GM23338 (cell line): ENCODE results near the gene SLC6A12. TPM values are rescaled to one million over a fixed set of nuclear protein-coding genes. Genes with fewer than 3 reads are reported as not detected.
A peak's percentile ranks its signal among the peaks of the same experiment; 100 is the strongest.

Experiments used
- ATAC-seq: fragments of 200-7000 bp; cut with Tn5 transposase; 3 replicates; pipeline ENCODE4 v1.9.1; 2020
- DNase-seq: peaks from one replicate; pipeline ENCODE4 v3.0.0-alpha.2; 2015; ENCODE audit warnings: low spot score
- H2AFZ ChIP-seq: fragments of 200-600 bp; sonication (generic); 2 replicates; pipeline ENCODE4 v1.8.0; 2016; ENCODE audit warnings: antibody characterized with exemption, mild to moderate bottlenecking, moderate library complexity
- H3F3A ChIP-seq: fragments of 200-600 bp; sonication (generic); replicated peaks from 2 replicates; pipeline ENCODE4 v1.8.0; 2017; ENCODE audit warnings: antibody characterized with exemption, mixed run types, low read depth
- H3K27ac ChIP-seq: fragments of 200-600 bp; sonication (generic); 2 replicates; pipeline ENCODE4 v1.6.1; 2016; ENCODE audit warnings: low read depth
- H3K27me3 ChIP-seq: fragments of 200-600 bp; sonication (generic); 2 replicates; pipeline ENCODE4 v1.8.0; 2016; ENCODE audit warnings: mild to moderate bottlenecking, mixed run types, moderate library complexity; ENCODE audit not compliant: insufficient read depth
- H3K36me3 ChIP-seq: fragments of 200-600 bp; sonication (generic); 2 replicates; pipeline ENCODE4 v1.8.0; 2016; ENCODE audit warnings: mild to moderate bottlenecking; ENCODE audit not compliant: insufficient read depth
- H3K4me1 ChIP-seq: fragments of 200-600 bp; sonication (generic); 2 replicates; pipeline ENCODE4 v1.8.0; 2016; ENCODE audit warnings: mild to moderate bottlenecking, moderate library complexity; ENCODE audit not compliant: insufficient read depth
- H3K4me2 ChIP-seq: fragments of 200-600 bp; sonication (generic); 2 replicates; pipeline ENCODE4 v1.7.1; 2017; ENCODE audit warnings: mixed run types
- H3K4me3 ChIP-seq: fragments of 200-600 bp; sonication (generic); 2 replicates; pipeline ENCODE4 v1.6.1; 2016; ENCODE audit warnings: mixed run types
- H3K79me2 ChIP-seq: fragments of 200-600 bp; sonication (generic); replicated peaks from 2 replicates; pipeline ENCODE4 v1.8.0; 2017; ENCODE audit warnings: mild to moderate bottlenecking; ENCODE audit not compliant: insufficient read depth
- H3K9me2 ChIP-seq: fragments of 200-600 bp; sonication (generic); 2 replicates; pipeline ENCODE4 v1.8.0; 2017; ENCODE audit not compliant: insufficient read depth
- H4K20me1 ChIP-seq: fragments of 200-600 bp; sonication (generic); replicated peaks from 2 replicates; pipeline ENCODE4 v1.8.0; 2017; ENCODE audit warnings: mild to moderate bottlenecking; ENCODE audit not compliant: insufficient read depth
- H3K27ac Mint-ChIP-seq: 2 replicates; pipeline ENCODE4 v1.8.0; 2020; ENCODE audit warnings: inconsistent platforms, mild to moderate bottlenecking, moderate library complexity, mixed read lengths
- H3K27me3 Mint-ChIP-seq: 3 replicates; pipeline ENCODE4 v1.8.0; 2022; ENCODE audit warnings: low read depth, mild to moderate bottlenecking, moderate library complexity, mixed read lengths, inconsistent platforms; ENCODE audit not compliant: insufficient read depth, poor library complexity
- H3K36me3 Mint-ChIP-seq: 3 replicates; pipeline ENCODE4 v1.8.0; 2021; ENCODE audit warnings: low read depth, mild to moderate bottlenecking, inconsistent platforms, moderate library complexity, mixed read lengths
- H3K4me1 Mint-ChIP-seq: 3 replicates; pipeline ENCODE4 v1.8.0; 2020; ENCODE audit warnings: mild to moderate bottlenecking, inconsistent platforms, mixed read lengths
- H3K4me3 Mint-ChIP-seq: 3 replicates; pipeline ENCODE4 v1.8.0; 2021; ENCODE audit warnings: moderate library complexity, mild to moderate bottlenecking, inconsistent platforms, mixed read lengths
- H3K9me3 Mint-ChIP-seq: 3 replicates; pipeline ENCODE4 v1.8.0; 2020; ENCODE audit warnings: moderate library complexity, mild to moderate bottlenecking, inconsistent platforms, mixed read lengths
- CREB1 ChIP-seq: fragments of 250-450 bp; sonication (Bioruptor Pico); IDR thresholded peaks from 2 replicates; pipeline ENCODE4 v1.5.0; 2020; ENCODE audit warnings: low read depth, mild to moderate bottlenecking, moderate library complexity
- EZH2 ChIP-seq: fragments of 200-600 bp; sonication (generic); IDR thresholded peaks from one replicate; pipeline ENCODE4 v1.8.0; 2017; ENCODE audit warnings: antibody characterized with exemption, mild to moderate bottlenecking, low read depth; ENCODE audit not compliant: unreplicated experiment
- EZH2phosphoT487 ChIP-seq: fragments of 200-600 bp; sonication (generic); IDR thresholded peaks from one replicate; pipeline ENCODE4 v1.8.1; 2018; ENCODE audit warnings: antibody characterized with exemption; ENCODE audit not compliant: unreplicated experiment
- JUNB ChIP-seq: IDR thresholded peaks from one replicate; pipeline ENCODE4 v1.6.1; 2016; ENCODE audit warnings: antibody characterized with exemption; ENCODE audit not compliant: unreplicated experiment
- NANOG ChIP-seq: IDR thresholded peaks from 2 replicates; pipeline ENCODE4 v1.6.1; 2016; ENCODE audit warnings: antibody characterized with exemption, borderline replicate concordance
- STAT1 ChIP-seq: IDR thresholded peaks from one replicate; pipeline ENCODE4 v1.6.1; 2016; ENCODE audit warnings: antibody characterized with exemption; ENCODE audit not compliant: unreplicated experiment
- polyA plus RNA-seq: library from polyadenylated mRNA; unstranded; fragments of >200 nt; fragmentation: Nextera tagmentation; extraction: Ambion mirVana; gene quantifications from 2 replicates; pipeline ENCODE4 v1.2.1, GENCODE V29; 2016
- total RNA-seq: library from RNA; depleted of rRNA; stranded (reverse); fragments of >200 nt; shearing (Covaris generic); gene quantifications from 2 replicates; pipeline ENCODE4 v1.2.3, GENCODE V29; 2014
- TF ChIP-seq, protein P1 (sequence below), 2 experiments: fragments of 200-600 bp in 1 of 2; sonication (generic) in 1 of 2; conservative IDR thresholded peaks; 2 replicates each; pipeline versions ENCODE4 v1.5.1 to v1.6.1; 2016 to 2017; ENCODE audit warnings: antibody characterized with exemption in 2 of 2, low read depth in 2 of 2, mild to moderate bottlenecking in 2 of 2, moderate library complexity in 1 of 2
- TF ChIP-seq, protein P2 (sequence below): IDR thresholded peaks from one replicate; pipeline ENCODE4 v1.6.1; 2018; ENCODE audit warnings: antibody characterized with exemption; ENCODE audit not compliant: unreplicated experiment
- TF ChIP-seq, protein P3 (sequence below): fragments of 250-450 bp; sonication (Bioruptor Pico); IDR thresholded peaks from 2 replicates; pipeline ENCODE4 v1.5.0; 2020; ENCODE audit warnings: mild to moderate bottlenecking, moderate library complexity

SLC6A12 gene
- total and polyA plus RNA-seq, 2 experiments from 2014 or later = 0.56 TPM; not detected in 1

DNA sequence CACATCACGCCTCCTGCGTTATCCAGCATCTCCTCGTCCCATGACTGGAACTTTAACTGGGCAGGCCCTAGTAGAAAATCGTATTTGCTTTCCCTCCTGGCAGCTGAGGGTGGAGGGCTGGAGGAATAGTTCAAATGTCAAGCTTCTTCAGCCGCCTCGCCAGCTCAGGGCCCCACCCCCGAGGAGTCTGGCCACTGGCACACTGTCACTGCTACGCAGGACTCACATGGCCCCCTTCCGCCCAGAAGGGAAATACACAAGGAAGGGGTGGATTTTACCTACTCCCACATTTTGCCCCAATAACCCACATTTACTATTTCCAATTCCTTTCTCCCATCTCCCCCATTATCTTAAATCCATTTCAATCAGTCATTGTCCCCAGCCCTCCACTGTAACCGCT lies 40.1 kb upstream of the SLC6A12 start:
- peak; percentile 86 for ATAC-seq
- Histone ChIP-seq H3K4me3 (no peak overlapping the region), H3K36me3 (no peaks in the 10 kb centered on the region), H3K27ac (no peak overlapping the region), H2AFZ (no peak overlapping the region), H3F3A (no peaks in the 10 kb centered on the region), H3K4me1 (no peaks in the 10 kb centered on the region), H4K20me1 (no peaks in the 10 kb centered on the region), H3K79me2 (no peaks in the 10 kb centered on the region), H3K4me2 (no peak overlapping the region), H3K27me3 (no peaks in the 10 kb centered on the region), H3K9me2 (no peaks in the 10 kb centered on the region; the same call in 1 of the 2 replicates)
- no peaks in the 10 kb centered on the region for H3K9me3 Mint-ChIP-seq
- H3K4me1 Mint-ChIP-seq = peaks cover 12% of the 10 kb centered on the region
- TF ChIP-seq CREB1 (CRISPR knock-in tag) (no peak), EZH2 (no peak)
- TF ChIP-seq, protein P1, sequence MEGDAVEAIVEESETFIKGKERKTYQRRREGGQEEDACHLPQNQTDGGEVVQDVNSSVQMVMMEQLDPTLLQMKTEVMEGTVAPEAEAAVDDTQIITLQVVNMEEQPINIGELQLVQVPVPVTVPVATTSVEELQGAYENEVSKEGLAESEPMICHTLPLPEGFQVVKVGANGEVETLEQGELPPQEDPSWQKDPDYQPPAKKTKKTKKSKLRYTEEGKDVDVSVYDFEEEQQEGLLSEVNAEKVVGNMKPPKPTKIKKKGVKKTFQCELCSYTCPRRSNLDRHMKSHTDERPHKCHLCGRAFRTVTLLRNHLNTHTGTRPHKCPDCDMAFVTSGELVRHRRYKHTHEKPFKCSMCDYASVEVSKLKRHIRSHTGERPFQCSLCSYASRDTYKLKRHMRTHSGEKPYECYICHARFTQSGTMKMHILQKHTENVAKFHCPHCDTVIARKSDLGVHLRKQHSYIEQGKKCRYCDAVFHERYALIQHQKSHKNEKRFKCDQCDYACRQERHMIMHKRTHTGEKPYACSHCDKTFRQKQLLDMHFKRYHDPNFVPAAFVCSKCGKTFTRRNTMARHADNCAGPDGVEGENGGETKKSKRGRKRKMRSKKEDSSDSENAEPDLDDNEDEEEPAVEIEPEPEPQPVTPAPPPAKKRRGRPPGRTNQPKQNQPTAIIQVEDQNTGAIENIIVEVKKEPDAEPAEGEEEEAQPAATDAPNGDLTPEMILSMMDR (conservative IDR thresholded peaks at IDR 0.05; ENCODE audit: low read depth in 2 of 2) = peak in 1 of 2 experiments; percentile 36; a peak in 2 of 4 replicates
- H3K27me3 Mint-ChIP-seq = peaks cover 4% of the 10 kb centered on the region
- no peaks in the 10 kb centered on the region for H3K36me3 Mint-ChIP-seq
- H3K4me3 Mint-ChIP-seq = no peak overlapping the region
- DNase-seq = peak; percentile 51
- no peak overlapping the region for H3K27ac Mint-ChIP-seq

DNA sequence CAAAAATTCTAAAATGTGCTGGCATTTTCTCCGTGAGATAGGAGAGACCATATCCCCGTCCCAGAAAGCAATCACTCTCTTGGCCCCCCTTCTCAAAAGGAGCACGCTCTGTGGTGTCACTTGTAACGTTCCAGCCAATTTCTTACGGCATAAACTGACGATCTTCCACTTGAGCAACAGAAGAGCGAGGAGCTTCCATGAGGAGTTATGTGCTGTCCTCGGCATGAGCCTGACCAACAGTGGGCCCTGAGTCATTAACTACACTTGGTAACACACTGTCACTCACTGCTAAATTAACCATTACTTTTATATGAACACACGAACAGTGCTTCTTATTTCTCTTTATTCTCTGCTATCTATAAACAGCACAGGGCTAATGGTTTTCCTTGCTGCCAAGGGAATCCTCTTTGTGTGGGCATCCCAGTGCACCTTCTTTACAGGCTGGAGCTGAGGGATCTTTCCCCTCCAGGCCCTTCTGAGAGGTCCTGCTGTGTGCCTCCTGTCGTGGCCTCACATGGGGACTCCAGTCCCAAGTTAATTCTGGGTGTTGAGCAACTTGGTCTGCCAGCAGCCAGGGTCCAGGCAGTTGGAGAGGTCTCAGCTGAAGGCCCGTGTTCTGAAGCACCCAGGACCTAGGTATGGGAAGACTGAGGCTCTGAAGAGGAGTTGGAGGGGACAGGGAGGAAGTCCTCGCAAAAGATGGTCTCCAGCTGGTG lies 39.3 kb upstream of the SLC6A12 start:
- H3K4me3 Mint-ChIP-seq = no peak overlapping the region
- no peak overlapping the region for H3K4me2 ChIP-seq
- TF ChIP-seq STAT1 = no peak
- TF ChIP-seq, protein P2, sequence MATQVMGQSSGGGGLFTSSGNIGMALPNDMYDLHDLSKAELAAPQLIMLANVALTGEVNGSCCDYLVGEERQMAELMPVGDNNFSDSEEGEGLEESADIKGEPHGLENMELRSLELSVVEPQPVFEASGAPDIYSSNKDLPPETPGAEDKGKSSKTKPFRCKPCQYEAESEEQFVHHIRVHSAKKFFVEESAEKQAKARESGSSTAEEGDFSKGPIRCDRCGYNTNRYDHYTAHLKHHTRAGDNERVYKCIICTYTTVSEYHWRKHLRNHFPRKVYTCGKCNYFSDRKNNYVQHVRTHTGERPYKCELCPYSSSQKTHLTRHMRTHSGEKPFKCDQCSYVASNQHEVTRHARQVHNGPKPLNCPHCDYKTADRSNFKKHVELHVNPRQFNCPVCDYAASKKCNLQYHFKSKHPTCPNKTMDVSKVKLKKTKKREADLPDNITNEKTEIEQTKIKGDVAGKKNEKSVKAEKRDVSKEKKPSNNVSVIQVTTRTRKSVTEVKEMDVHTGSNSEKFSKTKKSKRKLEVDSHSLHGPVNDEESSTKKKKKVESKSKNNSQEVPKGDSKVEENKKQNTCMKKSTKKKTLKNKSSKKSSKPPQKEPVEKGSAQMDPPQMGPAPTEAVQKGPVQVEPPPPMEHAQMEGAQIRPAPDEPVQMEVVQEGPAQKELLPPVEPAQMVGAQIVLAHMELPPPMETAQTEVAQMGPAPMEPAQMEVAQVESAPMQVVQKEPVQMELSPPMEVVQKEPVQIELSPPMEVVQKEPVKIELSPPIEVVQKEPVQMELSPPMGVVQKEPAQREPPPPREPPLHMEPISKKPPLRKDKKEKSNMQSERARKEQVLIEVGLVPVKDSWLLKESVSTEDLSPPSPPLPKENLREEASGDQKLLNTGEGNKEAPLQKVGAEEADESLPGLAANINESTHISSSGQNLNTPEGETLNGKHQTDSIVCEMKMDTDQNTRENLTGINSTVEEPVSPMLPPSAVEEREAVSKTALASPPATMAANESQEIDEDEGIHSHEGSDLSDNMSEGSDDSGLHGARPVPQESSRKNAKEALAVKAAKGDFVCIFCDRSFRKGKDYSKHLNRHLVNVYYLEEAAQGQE = no peak
- TF ChIP-seq NANOG = no peak
- TF ChIP-seq JUNB = no peak
- TF ChIP-seq, protein P3, sequence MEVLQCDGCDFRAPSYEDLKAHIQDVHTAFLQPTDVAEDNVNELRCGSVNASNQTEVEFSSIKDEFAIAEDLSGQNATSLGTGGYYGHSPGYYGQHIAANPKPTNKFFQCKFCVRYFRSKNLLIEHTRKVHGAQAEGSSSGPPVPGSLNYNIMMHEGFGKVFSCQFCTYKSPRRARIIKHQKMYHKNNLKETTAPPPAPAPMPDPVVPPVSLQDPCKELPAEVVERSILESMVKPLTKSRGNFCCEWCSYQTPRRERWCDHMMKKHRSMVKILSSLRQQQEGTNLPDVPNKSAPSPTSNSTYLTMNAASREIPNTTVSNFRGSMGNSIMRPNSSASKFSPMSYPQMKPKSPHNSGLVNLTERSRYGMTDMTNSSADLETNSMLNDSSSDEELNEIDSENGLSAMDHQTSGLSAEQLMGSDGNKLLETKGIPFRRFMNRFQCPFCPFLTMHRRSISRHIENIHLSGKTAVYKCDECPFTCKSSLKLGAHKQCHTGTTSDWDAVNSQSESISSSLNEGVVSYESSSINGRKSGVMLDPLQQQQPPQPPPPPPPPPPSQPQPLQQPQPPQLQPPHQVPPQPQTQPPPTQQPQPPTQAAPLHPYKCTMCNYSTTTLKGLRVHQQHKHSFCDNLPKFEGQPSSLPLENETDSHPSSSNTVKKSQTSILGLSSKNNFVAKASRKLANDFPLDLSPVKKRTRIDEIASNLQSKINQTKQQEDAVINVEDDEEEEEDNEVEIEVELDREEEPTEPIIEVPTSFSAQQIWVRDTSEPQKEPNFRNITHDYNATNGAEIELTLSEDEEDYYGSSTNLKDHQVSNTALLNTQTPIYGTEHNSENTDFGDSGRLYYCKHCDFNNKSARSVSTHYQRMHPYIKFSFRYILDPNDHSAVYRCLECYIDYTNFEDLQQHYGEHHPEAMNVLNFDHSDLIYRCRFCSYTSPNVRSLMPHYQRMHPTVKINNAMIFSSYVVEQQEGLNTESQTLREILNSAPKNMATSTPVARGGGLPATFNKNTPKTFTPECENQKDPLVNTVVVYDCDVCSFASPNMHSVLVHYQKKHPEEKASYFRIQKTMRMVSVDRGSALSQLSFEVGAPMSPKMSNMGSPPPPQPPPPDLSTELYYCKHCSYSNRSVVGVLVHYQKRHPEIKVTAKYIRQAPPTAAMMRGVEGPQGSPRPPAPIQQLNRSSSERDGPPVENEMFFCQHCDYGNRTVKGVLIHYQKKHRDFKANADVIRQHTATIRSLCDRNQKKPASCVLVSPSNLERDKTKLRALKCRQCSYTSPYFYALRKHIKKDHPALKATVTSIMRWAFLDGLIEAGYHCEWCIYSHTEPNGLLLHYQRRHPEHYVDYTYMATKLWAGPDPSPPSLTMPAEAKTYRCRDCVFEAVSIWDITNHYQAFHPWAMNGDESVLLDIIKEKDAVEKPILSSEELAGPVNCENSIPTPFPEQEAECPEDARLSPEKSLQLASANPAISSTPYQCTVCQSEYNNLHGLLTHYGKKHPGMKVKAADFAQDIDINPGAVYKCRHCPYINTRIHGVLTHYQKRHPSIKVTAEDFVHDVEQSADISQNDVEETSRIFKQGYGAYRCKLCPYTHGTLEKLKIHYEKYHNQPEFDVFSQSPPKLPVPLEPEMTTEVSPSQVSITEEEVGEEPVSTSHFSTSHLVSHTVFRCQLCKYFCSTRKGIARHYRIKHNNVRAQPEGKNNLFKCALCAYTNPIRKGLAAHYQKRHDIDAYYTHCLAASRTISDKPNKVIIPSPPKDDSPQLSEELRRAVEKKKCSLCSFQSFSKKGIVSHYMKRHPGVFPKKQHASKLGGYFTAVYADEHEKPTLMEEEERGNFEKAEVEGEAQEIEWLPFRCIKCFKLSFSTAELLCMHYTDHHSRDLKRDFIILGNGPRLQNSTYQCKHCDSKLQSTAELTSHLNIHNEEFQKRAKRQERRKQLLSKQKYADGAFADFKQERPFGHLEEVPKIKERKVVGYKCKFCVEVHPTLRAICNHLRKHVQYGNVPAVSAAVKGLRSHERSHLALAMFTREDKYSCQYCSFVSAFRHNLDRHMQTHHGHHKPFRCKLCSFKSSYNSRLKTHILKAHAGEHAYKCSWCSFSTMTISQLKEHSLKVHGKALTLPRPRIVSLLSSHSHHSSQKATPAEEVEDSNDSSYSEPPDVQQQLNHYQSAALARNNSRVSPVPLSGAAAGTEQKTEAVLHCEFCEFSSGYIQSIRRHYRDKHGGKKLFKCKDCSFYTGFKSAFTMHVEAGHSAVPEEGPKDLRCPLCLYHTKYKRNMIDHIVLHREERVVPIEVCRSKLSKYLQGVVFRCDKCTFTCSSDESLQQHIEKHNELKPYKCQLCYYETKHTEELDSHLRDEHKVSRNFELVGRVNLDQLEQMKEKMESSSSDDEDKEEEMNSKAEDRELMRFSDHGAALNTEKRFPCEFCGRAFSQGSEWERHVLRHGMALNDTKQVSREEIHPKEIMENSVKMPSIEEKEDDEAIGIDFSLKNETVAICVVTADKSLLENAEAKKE (CRISPR knock-in tag) = no peak
- no peak for TF ChIP-seq EZH2phosphoT487

More for the DNA sequence above, 39.3 kb upstream of the SLC6A12 start:
- Histone ChIP-seq H3K27ac (no peak overlapping the region), H3K4me1 (no peaks in the 10 kb centered on the region), H3K36me3 (no peaks in the 10 kb centered on the region), H3K27me3 (no peaks in the 10 kb centered on the region), H3F3A (no peaks in the 10 kb centered on the region), H3K79me2 (no peaks in the 10 kb centered on the region), H2AFZ (no peak overlapping the region), H3K4me3 (no peak overlapping the region), H4K20me1 (no peaks in the 10 kb centered on the region), H3K9me2 (no peaks in the 10 kb centered on the region; the same call in 1 of the 2 replicates)
- Mint-ChIP-seq H3K27ac (no peak overlapping the region), H3K36me3 (no peaks in the 10 kb centered on the region), H3K4me1 (peaks cover 12% of the 10 kb centered on the region), H3K27me3 (peaks cover 4% of the 10 kb centered on the region), H3K9me3 (0 out of 3 replicates have a peak, but pooled peaks cover under 1% of the 10 kb centered on the region)
- ATAC-seq = no peak
- DNase-seq = no peak
